SK-N-MC (cell line): ENCODE data around the gene HSPBAP1.
"Not testable (repeated sequence)": the region's sequence is repeated elsewhere in the genome, so short reads cannot be mapped to it uniquely, and the experiment has no call there.

Experiments used
- DNase-seq: peaks from one replicate; pipeline ENCODE4 v3.0.0-alpha.2; 2011; ENCODE audit warnings: low read depth, low spot score
- H3K27ac ChIP-seq: fragments of 200-600 bp; sonication (generic); 2 replicates; pipeline ENCODE4 v1.5.1; 2016; ENCODE audit warnings: mixed run types
- H3K36me3 ChIP-seq: fragments of 200-600 bp; sonication (generic); 2 replicates; pipeline ENCODE4 v1.6.1; 2017; ENCODE audit warnings: antibody characterized with exemption, low read length, mixed read lengths; ENCODE audit not compliant: insufficient read depth
- H3K4me3 ChIP-seq: fragments of 200-600 bp; sonication (generic); 2 replicates; pipeline ENCODE4 v1.5.1; 2016
- H3K9ac ChIP-seq: fragments of 200-600 bp; sonication (generic); 2 replicates; pipeline ENCODE4 v1.8.0; 2017; ENCODE audit warnings: mixed run types, mixed read lengths; ENCODE audit not compliant: insufficient read length
- H3K9me3 ChIP-seq: fragments of 200-600 bp; sonication (generic); 2 replicates; pipeline ENCODE4 v1.6.1; 2017; ENCODE audit warnings: low read depth, mild to moderate bottlenecking, antibody characterized with exemption, low read length, moderate library complexity, mixed read lengths
- EZH2 ChIP-seq: fragments of 200-600 bp; sonication (generic); IDR thresholded peaks from one replicate; pipeline ENCODE4 v1.6.1; 2017; ENCODE audit warnings: antibody characterized with exemption
- FOXP2 ChIP-seq: optimal IDR thresholded peaks from 2 replicates; pipeline ENCODE3; 2011; ENCODE audit warnings: mild to moderate bottlenecking, moderate library complexity; ENCODE audit not compliant: insufficient read depth; ENCODE audit errors: extremely low read length, control extremely low read depth
- POLR2AphosphoS5 ChIP-seq: IDR thresholded peaks from 2 replicates; pipeline ENCODE4 v1.6.1; 2012; ENCODE audit warnings: mild to moderate bottlenecking, low read depth, low read length, borderline replicate concordance

HSPBAP1 gene

DNA sequence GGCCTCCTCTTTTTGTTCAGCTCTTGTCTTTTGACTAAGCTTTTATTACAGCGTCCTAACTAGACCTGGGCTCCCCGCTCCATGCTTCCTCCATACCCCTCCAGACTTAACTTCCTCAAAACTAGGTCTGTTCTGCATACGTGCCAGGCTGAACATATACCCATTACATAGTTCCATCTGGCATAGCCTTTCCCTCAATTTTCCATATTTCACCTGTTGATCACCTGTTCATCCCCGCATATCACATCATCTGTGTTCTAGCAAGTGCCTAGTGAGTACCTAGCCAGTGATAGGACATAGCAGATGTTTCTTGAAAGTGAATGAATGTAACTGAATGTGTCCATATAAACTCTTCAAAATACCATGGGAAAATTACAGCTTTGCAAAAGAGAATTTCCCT is 77.0 kb downstream of the HSPBAP1 start:
- H3K9me3 ChIP-seq = no peaks in the 10 kb centered on the region
- H3K36me3 ChIP-seq = no peaks in the 10 kb centered on the region
- H3K9ac ChIP-seq = no peak overlapping the region
- no peak overlapping the region for H3K27ac ChIP-seq
- TF ChIP-seq POLR2AphosphoS5 (no peak), EZH2 (no peak)
- no peak overlapping the region for H3K4me3 ChIP-seq
- no peak for DNase-seq

GRCh38 chr3:122714273-122714672 is 79.4 kb downstream of the HSPBAP1 start:
- DNase-seq = no peak
- Histone ChIP-seq H3K4me3 (no peak overlapping the region), H3K27ac (no peak overlapping the region), H3K9me3 (no peaks in the 10 kb centered on the region), H3K9ac (no peak overlapping the region), H3K36me3 (no peaks in the 10 kb centered on the region)
- TF ChIP-seq EZH2 (no peak), POLR2AphosphoS5 (no peak), FOXP2 (no peak)

GRCh38 chr3:122710616-122711251 is 82.9 kb downstream of the HSPBAP1 start:
- DNase-seq, H3K9ac ChIP-seq, H3K9me3 ChIP-seq, H3K36me3 ChIP-seq, H3K4me3 ChIP-seq, H3K27ac ChIP-seq: not testable (repeated sequence)

- H3K9ac ChIP-seq = no peak overlapping the region
- H3K9me3 ChIP-seq = no peaks in the 10 kb centered on the region
- no peak overlapping the region for H3K4me3 ChIP-seq
- no peak for DNase-seq
- H3K27ac ChIP-seq = no peak overlapping the region
- H3K36me3 ChIP-seq = no peaks in the 10 kb centered on the region
- TF ChIP-seq EZH2 (no peak), FOXP2 (no peak), POLR2AphosphoS5 (no peak)
These were observed 88.3 kb downstream of the HSPBAP1 start for GRCh38 chr3:122705379-122705778.

DNA sequence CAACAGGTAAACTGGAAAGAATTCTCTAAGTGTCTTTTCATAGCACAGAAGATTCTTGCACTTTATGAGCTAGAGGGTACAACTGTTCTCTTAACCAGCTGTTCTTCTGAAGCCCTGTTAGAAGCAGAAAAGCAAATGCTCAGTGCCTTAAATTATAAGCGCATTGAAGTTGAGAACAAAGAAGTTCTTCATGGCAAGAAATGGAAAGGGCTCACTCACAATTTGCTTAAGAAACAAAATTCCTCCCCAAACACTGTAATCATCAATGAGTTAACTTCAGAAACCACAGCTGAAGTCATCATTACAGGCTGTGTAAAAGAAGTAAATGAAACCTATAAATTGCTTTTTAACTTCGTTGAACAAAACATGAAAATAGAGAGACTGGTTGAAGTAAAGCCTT is 93.4 kb downstream of the HSPBAP1 start:
- TF ChIP-seq EZH2 = no peak
- no peak for TF ChIP-seq FOXP2
- TF ChIP-seq POLR2AphosphoS5 = no peak
- Histone ChIP-seq H3K9me3 (no peaks in the 10 kb centered on the region), H3K27ac (no peak overlapping the region), H3K36me3 (no peaks in the 10 kb centered on the region), H3K4me3 (no peak overlapping the region), H3K9ac (no peak overlapping the region)
- no peak for DNase-seq

GRCh38 chr3:122697952-122698620 is 95.5 kb downstream of the HSPBAP1 start:
- Histone ChIP-seq H3K36me3 (no peaks in the 10 kb centered on the region), H3K27ac (no peak overlapping the region), H3K9me3 (no peaks in the 10 kb centered on the region), H3K4me3 (no peak overlapping the region), H3K9ac (no peak overlapping the region)
- TF ChIP-seq POLR2AphosphoS5 = no peak
- no peak for TF ChIP-seq FOXP2
- TF ChIP-seq EZH2 = no peak
- no peak for DNase-seq

DNA sequence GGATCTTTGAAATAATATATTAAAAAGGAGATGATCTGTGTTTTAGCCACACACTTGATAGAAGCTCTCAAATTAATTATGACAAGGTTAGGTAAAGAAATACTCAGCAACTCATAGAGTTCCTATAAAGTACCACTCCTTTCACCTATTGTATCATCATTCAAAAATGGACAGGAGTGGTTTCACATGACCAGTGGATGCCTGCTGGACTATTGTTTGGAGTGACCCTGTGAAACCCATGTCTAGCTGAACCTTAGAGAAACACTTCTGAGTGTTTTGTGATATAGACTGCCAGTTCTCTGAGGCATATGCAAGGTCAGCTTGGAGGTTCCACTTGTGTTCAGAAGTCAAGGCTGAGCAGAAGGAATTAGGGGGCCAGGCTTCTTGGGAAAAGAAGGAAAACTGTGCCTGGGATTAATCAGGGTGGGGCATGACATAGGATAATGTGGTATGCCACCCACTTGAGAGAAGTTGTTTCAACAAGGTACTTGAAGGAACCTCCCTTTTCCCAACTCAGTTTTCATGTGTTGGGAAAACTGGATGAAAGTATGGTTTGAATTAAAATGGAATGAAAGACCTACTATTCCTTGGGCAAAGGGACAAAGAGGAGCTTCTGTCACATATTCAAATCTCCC is 97.6 kb downstream of the HSPBAP1 start:
- no peak for DNase-seq
- H3K9ac ChIP-seq = no peak overlapping the region
- H3K4me3 ChIP-seq = no peak overlapping the region
- no peaks in the 10 kb centered on the region for H3K36me3 ChIP-seq
- H3K27ac ChIP-seq = no peak overlapping the region
- TF ChIP-seq FOXP2 (no peak), EZH2 (no peak)
- no peaks in the 10 kb centered on the region for H3K9me3 ChIP-seq

DNA sequence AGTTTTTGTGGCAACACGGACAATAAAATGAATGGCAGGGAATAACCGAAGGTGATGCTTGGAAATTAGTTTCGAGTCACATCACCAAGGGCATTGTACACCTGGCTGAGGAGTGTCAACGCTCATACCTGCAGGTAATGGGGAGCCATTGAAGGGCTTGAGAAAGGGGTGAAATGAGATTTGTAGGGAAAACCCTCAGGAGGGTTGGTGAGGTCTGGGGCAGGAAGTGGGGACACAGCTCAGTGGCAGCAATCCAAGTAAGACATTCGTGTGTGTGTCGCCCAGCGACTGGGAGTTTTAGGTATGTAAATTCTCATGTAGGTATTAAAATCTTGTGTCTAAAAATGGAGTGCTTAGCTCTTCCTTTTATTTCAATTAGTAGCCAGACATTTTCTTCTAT is 98.7 kb downstream of the HSPBAP1 start:
- Histone ChIP-seq H3K27ac (no peak overlapping the region), H3K4me3 (no peak overlapping the region), H3K9me3 (no peaks in the 10 kb centered on the region), H3K36me3 (no peaks in the 10 kb centered on the region), H3K9ac (no peak overlapping the region)
- TF ChIP-seq EZH2 (no peak), POLR2AphosphoS5 (no peak), FOXP2 (no peak)
- DNase-seq = no peak

GRCh38 chr3:122692674-122693073 is 101.0 kb downstream of the HSPBAP1 start:
- Histone ChIP-seq H3K36me3 (no peaks in the 10 kb centered on the region), H3K27ac (no peak overlapping the region)

More at GRCh38 chr3:122692674-122693073, 101.0 kb downstream of the HSPBAP1 start:
- no peaks in the 10 kb centered on the region for H3K9me3 ChIP-seq
- no peak overlapping the region for H3K4me3 ChIP-seq
- H3K9ac ChIP-seq = no peak overlapping the region
- TF ChIP-seq EZH2 = no peak
- TF ChIP-seq FOXP2 = no peak
- TF ChIP-seq POLR2AphosphoS5 = no peak
- no peak for DNase-seq
